ENCODE measurements around the gene BMP6.

BMP6 gene

GRCh38 chr6:7720346-7720745, 5.6 kb upstream of the BMP6 start:
- no peak for DNase-seq

- peak; percentile 77 for DNase-seq
Observed at GRCh38 chr6:7721649-7722048, 4.2 kb upstream of the BMP6 start.

GRCh38 chr6:7723041-7723447, 2.9 kb upstream of the BMP6 start:
- peak; percentile 92 for DNase-seq

GRCh38 chr6:7723554-7723953, 2.3 kb upstream of the BMP6 start:
- DNase-seq = peak; percentile 20

- no peak for DNase-seq
Observed at GRCh38 chr6:7725412-7725811, 487 bp upstream of the BMP6 start.

GRCh38 chr6:7726416-7727085, 652 bp downstream of the BMP6 start:
- peak; percentile 31 for DNase-seq

- DNase-seq = peak; percentile 40
Observed at GRCh38 chr6:7727086-7727945, 1.4 kb downstream of the BMP6 start.

GRCh38 chr6:7727946-7728854, 2.3 kb downstream of the BMP6 start:
- DNase-seq = peak; percentile 52

GRCh38 chr6:7728855-7729590, 3.1 kb downstream of the BMP6 start:
- DNase-seq = no peak

GRCh38 chr6:7730001-7730783, 4.3 kb downstream of the BMP6 start:
- peak; percentile 34 for DNase-seq

- DNase-seq = peak; percentile 5
Observed at GRCh38 chr6:7730784-7731227, 4.9 kb downstream of the BMP6 start.

GRCh38 chr6:7731294-7731693, 5.4 kb downstream of the BMP6 start:
- peak; percentile 76 for DNase-seq

GRCh38 chr6:7732228-7732627, 6.3 kb downstream of the BMP6 start:
- DNase-seq = peak; percentile 82

- no peak for DNase-seq
Observed at GRCh38 chr6:7734707-7735383, 8.9 kb downstream of the BMP6 start.

GRCh38 chr6:7737106-7737505, 11.2 kb downstream of the BMP6 start:
- DNase-seq = no peak

GRCh38 chr6:7737867-7738266, 12.0 kb downstream of the BMP6 start:
- no peak for DNase-seq

GRCh38 chr6:7742223-7742785, 16.4 kb downstream of the BMP6 start:
- no peak for DNase-seq

- no peak for DNase-seq
Observed at GRCh38 chr6:7745942-7746341, 20.0 kb downstream of the BMP6 start.

GRCh38 chr6:7747016-7747415, 21.1 kb downstream of the BMP6 start:
- DNase-seq = no peak

- no peak for DNase-seq
Observed at GRCh38 chr6:7747433-7747832, 21.5 kb downstream of the BMP6 start.

All from hematopoietic multipotent progenitor cell treated with erythropoietin and hydrocortisone succinate and interleukin-3 and kit ligand, for 4 days (in vitro differentiated cells).